ENCODE data around the gene MAVS.
"Not testable (repeated sequence)": the region's sequence is repeated elsewhere in the genome, so short reads cannot be mapped to it uniquely, and the experiment has no call there.

MAVS gene

DNA sequence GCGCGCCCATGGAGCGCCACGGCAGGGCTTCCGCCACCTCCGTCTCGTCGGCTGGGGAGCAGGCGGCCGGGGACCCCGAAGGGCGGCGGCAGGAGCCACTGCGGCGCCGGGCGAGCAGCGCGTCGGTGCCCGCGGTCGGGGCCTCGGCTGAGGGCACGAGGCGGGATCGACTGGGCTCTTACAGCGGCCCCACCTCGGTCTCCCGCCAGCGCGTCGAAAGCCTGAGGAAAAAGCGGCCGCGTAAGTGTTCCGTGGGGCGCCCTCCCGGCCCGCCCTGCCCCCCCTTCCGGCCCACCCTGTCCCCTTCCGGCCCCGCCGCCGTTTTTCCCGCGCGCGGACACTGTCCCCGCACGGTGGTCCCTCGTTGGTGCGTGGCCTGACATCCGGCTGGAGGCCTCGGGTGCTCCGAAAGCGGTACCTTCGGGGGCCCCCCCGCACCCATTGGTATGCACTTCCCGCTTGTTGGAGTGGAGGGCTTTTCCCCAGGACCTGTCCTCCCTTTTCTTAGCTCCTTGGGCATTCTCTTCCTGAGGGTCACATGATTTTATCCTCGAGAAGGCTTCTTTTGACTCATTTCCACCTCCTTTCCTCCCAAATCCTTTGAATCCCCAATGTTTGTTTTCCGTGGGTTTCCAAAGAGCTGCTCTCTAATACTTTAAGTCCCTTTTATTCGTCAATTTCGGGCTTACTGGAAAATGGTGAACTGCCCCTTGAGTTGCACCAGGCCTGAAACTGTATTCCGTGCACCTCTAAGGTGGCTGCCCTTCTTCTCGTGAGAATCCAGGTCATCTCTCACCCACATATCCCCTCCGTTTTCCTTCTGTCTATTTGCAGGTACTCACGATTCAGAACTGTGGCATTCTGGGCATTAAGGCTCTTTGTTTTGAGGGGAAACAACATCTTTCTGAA, 43.1 kb downstream of the MAVS start:
- DNase-seq: peak; percentile 32

DNA sequence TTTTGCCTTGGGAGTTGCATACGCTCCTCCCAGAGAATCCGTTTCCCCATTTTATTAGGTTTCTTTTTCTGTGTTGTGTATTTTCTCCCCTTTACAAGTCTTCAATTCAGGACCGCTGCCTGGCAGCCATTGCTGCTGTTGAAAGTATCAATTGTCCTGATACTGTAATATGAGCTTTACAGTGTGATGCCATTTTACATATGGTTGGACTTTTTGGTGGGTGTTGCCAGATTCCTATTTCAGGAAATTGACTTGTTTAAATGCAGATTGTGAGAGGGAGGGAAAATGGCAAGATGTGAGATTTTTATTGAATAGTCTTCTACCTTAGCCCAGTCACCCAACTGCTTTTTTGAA, 43.7 kb downstream of the MAVS start:
- DNase-seq: no peak

DNA sequence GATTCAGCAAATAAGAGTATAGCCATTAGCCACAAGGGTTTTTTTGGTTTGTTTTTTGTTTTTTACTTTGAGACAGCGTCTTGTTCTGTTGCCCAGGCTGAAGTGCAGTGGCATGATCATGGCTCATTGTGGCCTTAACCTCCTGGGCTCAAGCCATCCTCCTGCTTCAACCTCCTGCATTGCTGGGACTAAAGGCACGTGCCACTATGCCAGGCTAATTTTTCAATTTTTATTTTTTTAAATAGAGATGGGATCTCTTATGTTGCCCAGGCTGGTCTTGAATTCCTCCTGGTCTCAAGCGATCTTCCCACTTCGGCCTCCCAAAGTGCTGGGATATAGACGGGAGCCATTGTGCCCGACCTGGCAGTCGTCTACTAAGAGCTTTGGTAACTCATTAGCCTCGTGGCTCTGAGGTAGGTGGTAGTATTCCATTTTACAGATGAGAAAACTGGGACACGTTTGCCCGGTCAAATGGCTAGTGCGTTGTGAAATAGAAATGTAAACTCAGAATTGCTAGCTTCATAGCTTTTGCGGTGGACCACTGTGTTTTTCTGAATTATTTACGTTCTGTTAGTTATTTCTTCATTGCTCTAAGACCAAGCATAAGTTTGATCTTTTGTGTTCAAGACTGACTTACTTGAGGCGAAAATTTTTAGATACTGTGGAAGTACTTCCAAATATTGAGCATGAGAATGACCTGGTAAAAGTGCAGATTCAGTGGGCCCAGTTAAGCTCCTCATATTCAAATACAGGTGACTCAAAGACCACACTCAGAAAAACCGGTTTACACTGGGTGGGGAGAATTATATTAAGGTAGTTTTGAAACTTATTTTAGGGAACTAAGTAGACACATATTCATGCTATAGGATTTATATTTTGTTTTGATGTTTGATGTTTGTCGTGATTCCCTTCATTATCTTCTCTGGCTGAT, 44.6 kb downstream of the MAVS start:
- no peak for DNase-seq

DNA sequence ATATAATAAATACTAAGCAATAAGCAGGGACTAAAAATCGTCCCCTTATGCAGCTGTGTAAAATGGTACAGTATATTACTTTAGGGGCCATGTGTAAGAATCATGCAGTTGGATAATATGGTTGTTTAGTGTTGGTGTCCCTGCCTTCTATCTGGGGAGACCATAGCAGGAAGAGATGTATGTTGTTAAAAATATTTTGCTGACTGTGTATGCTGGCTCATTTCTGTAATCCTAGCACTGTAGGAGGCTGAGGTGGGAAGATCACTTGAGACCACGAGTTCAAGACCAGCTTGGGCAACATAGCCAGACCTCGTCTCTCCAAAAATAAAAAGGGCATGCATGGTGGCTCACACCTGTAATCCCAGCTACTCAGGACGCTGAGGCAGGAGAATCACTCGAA, 48.2 kb downstream of the MAVS start:
- DNase-seq: no peak

DNA sequence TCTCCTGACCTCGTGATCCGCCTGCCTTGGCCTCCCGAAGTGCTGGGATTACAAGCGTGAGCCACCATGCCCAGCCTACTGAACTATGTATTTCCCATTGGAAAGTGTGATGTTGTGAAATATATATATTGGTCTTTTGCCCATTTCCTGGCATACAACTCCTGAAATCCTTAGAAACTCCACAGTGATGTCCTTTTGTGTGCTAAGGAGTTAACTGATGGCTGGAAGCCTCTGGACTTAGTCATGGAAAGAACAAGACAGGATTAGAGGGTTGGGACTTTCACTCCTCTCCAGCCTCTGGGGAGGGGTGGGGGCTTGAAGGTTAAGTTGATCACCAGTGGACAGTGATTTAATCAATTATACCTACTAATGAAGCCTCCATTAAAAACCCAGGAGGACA, 49.7 kb downstream of the MAVS start:
- no peak for DNase-seq

DNA sequence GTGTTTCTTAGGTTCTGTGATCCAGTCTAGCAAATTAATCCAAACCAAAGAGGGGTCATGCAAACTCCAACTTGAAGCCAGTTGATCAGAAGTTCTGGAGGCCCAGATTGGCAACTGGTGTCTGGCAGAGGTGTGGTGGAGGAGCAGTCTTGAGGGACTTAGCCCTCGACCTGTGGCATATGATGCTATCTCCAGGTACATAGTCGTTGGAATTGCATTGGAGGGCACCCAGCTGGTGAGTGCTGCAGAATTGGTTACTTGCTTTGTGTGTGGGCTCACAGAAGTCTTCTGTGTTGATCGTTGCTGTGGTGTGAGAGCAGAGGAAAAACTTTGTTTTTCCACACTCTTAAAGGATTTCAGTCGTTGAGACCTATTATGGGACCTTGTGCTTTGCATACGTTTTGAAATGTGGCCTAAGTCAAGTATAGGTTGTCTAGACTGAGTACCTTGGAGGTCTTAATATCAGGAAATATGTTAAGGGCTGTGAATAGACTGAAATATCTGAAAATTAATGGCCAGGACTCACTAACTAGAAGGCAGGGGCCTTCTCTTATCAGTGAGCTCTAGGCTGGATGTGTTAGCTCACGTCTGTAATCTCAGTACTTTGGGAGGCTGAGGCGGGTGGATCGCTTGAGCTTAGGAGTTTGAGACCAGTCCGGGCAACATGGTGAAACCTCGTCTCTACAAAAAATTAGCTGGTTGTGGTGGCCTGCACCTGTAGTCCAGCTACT, 50.4 kb downstream of the MAVS start:
- no peak for DNase-seq

DNA sequence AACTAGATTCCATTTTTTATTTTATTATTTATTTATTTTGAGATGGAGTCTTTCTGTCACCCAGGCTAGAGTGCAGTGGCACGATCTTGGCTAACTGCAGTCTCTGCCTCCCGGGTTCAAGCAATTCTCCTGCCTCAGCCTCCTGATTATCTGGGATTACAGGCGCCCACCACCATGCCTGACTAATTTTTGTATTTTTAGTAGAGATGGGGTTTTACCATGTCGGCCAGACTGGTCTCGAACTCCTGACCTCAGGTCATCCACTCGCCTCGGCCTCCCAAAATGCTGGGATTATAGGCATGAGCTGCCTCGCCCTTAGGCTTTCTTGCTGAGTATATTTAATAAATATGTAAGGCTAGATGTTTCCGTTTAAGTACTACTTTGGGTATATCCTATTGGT, 51.5 kb downstream of the MAVS start:
- not testable (repeated sequence) for DNase-seq

DNA sequence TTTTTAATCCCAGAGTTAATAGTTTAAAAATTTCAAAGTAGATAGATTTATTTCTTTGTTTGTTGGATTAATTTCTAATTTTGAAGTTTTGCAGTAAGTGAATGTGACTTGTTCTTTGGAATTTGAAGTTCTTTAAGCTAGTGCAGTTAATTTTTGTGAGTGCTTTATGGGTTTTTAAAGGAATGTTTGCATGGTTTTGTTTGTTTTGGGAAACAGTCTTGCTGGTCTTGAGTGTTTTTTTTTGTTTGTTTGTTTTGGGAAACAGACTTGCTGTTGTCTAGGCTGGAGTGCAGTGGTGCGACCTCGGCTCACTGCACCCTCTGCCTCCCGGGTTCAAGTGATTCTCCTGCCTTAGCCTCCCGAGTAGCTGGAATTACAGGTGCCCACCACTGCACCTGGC, 52.0 kb downstream of the MAVS start:
- no peak for DNase-seq

DNA sequence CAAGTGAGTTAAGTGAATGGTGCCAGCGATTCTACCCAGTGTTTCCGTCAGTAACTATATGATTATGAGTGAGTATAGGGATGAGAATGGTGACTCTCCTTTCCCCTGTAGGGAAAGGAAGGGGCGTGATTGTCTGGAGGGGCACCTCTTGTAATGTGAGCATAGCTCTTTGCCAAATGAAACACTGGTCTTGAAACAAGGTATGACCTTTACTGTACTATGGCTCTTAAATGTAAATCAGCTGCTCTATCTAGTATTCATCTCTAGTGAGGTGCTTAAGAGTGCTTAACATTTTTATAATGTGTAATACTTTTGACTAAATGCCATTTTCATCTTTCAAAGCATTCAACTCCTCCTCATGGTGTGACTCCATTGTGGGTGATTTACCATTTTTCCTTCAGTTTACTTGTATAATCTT, 53.6 kb downstream of the MAVS start:
- DNase-seq: no peak

DNA sequence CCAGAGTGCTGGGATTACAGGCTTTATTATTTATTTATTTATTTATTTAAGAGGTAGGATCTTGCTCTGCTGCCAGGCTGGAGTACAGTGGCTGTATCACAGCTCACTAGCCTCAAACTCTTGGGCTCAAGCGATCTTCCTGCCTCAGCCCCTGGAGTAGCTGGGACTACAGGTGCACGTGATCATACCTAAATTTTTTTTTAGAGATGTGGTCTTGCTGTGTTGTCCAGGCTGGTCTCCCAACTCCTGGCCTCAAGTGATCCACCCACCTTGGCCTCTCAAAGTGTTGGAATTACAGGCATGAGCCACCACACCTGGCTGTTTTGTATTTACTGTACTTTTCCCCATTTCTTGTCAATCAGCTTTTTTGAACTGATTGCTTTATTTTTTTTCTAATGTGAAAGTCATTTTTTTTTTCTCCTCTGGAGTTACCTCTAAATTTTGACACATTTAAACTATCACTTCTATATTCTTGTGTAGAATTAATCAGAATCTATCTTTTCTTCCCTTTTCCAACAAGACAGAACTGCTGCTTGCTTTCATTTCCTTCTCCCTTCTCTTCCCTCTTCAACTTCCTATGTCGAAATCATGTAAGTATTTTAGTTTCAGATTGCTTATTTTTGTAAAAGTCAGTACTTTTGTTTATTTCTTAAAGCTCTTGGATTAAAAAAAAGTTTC, 54.5 kb downstream of the MAVS start:
- no peak for DNase-seq

DNA sequence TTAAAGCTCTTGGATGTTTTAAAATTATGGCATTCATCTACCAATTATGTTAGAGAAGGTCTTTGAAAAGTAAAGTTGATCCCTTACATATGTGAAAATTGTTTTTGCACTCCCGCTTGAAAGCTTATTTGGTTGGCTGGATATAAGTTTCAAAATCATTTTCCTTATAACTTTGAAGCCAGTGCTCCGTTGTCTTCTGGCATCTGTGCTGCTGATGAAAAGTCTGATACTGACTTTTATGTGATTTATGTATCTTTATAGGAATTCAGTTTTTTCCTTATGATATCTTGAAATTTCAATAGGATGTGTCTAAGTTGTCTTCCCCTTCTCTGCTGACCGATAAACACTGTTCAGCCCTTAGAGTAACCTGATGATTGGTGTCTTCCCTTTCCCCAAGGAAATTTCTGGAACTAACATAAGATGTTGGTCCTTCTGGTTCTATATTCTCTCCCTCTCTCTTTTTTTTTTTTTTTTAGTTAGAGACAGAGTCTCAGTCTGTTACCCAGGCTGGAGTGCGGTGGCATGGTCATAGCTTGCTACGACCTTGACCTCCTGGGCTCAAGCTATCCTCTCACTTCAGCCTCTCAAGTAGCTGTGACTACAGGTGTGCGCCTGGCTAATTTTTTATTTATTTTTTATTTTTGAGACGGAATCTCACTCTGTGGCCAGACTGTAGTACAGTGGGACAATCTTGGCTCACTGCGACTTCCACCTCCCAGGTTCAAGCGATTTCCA, 55.2 kb downstream of the MAVS start:
- DNase-seq: no peak

DNA sequence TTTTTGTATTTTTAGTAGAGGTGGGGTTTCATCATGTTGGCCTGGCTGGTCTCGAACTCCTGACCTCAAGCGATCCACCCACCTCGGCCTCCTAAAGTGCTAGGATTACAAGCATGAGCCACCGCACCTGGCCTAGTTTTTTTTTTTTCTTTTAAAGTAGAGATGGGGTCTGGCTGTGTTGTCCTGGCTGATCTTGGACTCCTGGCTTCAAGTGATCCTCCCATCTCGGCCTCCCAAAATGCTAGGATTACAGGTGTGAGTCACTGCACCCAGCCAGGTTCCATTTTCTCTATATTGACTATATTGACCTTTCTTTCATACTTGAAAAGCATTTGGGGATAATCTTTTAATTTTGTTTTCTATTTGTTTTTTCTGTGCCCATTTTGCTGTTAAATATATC, 55.8 kb downstream of the MAVS start:
- DNase-seq: no peak

DNA sequence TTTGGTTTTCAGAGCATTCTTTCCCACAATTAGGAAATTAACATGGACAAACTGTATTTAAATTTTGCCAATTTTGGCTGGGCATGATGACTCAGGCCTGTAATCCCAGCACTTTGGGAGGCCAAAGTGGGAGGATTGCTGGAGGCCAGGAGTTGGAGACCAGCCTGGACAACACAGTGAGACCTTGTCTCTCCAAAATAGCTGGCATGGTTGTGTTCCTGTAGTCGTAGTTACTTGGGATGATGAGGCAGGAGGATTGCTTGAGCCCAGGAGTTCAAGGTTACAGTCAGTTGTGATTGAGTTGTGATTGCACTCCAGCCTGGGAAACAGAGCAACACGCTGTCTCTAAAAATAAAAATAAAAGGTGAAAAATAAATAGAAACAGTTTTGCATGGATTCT, 57.6 kb downstream of the MAVS start:
- DNase-seq: no peak

DNA sequence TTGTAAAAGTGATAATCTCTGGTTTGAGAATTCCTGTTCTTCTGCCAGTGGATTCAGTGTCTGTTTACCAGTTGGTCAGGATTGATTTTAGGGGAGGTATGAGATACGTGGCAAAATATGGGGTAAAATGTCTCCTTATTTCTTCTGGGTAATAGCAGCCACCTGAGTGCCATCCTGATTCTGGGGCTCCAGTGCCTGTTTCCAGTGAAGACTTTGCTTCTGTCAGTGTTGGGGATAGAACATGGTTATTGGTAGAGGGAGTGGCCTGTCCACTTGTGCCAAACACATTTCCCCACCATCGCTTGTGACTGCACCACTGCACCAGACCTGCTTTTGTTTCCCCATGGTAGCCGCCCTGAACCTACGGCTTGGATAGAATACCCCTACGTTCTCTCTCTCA, 58.2 kb downstream of the MAVS start:
- DNase-seq: no peak

DNA sequence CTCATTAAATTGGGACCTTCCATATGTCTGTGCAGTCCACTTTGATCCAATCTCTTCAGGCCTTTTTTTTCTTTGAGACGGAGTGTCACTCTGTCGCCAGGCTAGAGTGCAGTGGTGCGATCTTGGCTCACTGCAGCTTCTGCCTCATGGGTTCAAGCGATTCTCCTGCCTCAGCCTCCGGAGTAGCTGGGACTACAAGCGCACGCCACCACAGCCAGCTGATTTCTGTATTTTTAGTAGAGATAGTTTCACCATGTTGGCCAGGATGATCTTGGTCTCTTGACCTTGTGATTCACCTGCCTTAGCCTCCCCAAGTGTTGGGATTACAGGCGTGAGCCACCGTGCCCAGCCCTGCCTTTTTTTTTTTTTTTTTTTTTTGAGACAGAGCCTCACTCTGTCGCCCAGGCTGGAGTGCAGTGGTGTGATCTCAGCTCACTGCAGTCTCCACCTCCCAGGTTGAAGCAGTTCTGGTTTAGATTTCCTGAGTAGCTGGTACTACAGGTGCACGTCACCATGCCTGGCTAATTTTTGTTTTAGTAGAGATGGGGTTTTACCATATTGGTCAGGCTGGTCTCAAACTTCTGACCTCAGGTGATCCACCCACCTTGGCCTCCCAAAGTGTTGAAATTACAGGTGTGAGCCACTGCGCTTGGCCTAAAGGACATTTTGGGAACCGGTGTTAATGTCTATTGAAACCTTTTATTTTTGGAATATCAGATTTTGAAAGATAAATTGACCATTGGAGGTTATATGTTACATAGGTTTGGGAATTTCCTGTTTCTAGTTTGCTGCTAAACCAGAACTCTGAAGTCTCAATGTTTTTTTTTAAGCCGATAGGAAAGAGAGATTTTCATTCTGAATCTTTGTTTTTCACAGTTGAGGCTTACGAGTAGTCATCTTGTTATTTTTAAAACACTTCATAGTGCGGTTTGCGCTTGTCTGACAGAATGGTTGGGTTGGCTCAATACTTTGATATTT, 60.4 kb downstream of the MAVS start:
- DNase-seq: not testable (repeated sequence)

DNA sequence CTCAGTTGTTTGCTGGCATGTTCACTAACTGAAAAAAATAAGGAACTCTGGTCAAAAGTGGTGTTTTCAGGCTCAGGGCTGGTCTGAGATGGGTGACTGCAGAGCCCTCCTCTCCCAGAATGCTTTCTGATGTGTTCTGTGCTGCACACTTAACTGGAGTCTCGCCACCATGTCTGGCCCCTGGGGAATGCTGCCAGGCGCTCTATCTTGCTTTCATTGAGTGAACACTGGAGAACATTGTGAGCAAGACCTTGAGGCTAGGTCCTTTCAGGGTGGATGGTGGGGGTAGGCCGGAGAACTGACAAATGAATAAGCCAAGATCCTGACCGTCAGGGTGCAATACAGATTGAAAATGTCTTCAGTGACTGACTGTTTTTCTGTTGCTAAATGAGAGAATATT, 62.0 kb downstream of the MAVS start:
- no peak for DNase-seq

DNA sequence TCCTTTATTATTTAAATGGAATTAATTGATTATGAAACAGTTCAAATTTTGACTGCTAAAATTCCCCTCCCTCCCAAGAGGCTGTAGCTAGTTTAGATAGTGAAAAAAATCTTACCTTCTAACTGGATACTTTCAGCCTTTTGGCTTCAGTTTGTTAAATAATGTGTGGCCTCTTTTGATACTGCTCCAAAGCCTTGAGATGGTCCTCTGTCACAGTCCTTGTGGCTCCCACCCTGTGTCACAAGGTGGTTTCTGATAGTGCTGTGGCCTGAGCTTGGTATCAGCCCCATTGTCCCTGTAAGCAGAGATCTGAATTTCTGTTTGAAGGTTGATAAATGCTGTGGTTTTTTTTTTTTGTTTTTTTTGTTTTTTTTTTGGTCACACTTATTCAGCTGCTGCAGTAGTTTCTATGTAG, 63.3 kb downstream of the MAVS start:
- no peak for DNase-seq

DNA sequence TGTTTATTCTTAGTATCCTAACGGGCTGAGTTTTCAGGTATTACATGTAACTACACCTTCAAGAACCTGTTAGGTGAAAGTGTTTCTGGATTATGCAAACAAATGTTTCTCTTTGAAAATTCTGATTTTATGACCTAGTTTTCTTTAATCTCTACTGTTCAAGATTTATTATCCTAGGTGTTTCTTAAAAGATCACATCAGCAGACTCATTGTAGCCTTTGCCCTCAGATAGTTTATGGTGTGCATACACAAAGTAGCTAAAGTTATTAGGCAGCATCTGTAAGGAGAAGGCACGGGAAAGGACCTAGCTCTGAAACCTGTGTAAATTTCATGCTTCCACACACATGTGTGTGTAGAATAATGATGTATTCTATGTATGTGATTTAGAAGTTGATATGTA, 64.2 kb downstream of the MAVS start:
- DNase-seq: no peak

DNA sequence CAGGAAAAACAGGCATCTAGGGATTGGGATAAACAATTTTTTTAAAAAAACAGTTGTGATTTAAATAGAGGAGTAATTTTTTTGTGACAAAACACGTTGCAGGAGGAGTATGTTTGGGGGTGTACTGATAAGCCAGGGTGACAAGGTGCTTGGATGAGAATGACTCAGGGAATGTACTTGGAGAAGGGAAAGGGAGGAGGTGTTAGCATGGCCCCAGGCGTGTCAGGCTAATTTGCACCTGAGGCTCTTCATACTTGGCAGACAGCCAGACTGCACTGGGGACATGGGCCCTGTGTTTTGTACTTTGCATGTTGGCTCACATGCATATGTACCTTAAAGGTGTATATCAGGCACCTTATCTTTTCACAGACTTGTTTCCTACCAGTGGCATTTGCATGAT, 65.3 kb downstream of the MAVS start:
- DNase-seq: no peak

DNA sequence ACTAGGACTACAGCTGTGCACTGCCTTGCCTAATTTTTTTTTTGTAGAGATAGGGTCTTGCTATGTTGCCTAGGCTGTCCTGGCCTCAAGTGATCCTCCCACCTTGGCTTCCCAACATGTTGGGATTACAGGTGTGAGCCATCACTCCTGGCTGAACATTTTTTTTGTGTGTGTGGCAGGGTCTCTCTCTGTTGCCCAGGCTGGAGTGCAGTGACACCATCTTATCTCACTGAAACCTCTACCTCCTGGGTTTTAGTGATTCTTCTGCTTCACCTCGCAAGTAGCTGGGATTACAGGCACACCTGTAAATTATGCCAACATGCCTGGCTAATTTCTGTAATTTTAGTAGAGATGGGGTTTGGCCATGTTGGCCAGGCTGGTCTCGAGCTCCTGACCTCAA, 67.8 kb downstream of the MAVS start:
- no peak for DNase-seq

DNA sequence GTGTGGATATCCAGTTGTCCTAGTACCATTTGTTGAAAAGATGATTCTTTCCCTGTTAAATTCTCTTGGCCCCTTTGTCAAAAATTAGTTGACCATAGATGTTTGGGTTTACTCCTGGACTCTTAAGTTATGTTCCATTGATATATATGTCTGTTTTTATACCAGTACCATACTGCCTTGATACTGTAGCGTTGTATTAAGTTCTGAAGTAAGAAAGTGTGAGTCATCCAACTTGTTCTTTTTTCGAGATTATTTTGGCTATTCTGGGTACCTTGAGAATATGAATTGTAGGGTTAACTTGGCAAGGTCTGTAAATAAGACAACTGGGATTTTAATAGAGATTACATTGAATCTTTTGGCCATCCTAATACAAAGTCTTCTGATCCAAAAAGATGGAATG, 69.1 kb downstream of the MAVS start:
- DNase-seq: no peak

Data from stimulated activated CD4-positive, alpha-beta T cell treated with anti-CD3 and anti-CD28 coated beads, Interleukin-12 subunit alpha, Interleukin-12 subunit beta, amount 100 ng/mL, for 4 hours (primary cell).